Stimulated activated CD4-positive, alpha-beta T cell treated with anti-CD3 and anti-CD28 coated beads, TNF-alpha, amount 100 ng/mL, for 48 hours (primary cell): ENCODE data around the gene AXIN1.
A peak's percentile ranks its signal among the peaks of the same experiment; 100 is the strongest.

Source experiments
- DNase-seq, 3 donors: peaks; one replicate each; pipeline ENCODE4 v3.0.0-alpha.2; 2020; ENCODE audit warnings: low read depth in 3 of 3

Gene AXIN1

DNA sequence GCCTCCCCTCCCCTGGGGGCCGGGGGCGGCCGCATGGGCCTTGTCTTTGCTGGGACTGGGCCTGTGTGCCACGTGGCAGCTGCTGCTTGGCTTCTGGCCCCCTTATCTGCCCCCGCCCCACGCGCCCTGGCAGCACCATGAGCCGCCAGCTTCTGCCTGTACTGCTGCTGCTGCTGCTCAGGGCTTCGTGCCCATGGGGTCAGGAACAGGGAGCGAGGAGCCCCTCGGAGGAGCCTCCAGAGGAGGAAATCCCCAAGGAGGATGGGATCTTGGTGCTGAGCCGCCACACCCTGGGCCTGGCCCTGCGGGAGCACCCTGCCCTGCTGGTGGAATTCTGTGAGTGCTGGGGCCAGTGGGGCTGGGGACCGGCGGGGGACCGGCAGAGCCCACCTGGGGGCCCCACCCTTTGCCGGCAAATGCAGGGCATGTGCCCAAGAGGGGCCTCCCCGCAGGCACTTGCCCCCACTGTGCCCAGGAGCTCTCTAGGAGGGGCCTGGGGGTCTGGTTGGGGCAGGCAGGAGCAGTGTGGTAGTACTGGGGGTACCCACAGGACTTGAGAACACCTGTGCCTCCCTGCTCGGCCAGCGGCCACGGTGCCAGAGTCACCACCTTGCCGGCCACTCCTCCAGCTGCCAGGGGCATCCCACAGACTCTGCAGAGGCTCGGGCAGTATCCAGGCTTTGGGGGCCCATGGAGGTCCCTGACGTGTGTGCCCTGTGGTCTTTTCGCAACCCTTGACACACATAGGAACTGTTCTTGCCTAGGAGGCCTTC, 69.3 kb downstream of the AXIN1 start, which contains the start of gene PDIA2:
Gene PDIA2 (plus strand): TSS at position 132 of the 773 bp plus-strand sequence. CDS start 6 bp downstream, at position 138.
- DNase-seq, result no peak

- no peak for DNase-seq
Measured at GRCh38 chr16:282491-282890, 70.0 kb downstream of the AXIN1 start.

GRCh38 chr16:281660-282255, 70.8 kb downstream of the AXIN1 start:
- DNase-seq, result no peak

DNA sequence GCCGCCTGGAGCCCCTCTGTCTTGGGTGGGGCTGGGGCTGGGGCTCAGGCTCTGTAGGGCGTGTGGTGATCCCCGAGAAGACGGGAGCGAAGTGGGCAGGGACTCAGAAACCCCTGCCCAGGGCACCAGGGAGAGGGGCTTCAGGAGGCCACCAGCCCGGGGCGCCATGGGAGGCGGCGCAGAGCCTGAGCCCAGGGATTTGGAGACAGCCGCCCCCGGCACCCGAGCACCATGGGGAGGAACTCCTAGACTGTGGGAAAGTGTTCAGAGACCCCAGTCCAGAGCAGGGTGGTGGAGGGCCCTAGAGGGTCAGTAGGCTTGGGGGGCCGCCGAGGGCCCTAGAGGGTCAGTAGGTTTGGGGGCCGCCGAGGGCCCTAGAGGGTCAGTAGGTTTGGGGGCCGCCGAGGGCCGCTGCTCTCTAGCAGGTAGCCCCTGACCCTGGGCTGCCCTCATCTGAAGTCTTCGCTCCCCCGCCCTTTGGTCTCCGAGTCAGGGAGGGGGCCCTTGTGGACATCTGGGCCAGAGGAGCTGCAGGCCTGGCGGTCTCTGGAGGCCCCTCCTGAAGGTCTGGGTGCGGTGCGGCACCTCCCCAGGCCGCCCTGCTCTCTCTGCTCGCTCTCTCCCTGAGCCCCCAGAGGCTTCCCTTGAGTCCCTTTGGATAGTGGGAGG, 71.4 kb downstream of the AXIN1 start:
- DNase-seq, result no peak

GRCh38 chr16:280552-280951, 72.0 kb downstream of the AXIN1 start, which contains the start of gene ARHGDIG:
TSS of gene ARHGDIG (plus strand) at chr16:280591. CDS start at chr16:280681, 90 bp downstream.
- DNase-seq, result no peak

DNA sequence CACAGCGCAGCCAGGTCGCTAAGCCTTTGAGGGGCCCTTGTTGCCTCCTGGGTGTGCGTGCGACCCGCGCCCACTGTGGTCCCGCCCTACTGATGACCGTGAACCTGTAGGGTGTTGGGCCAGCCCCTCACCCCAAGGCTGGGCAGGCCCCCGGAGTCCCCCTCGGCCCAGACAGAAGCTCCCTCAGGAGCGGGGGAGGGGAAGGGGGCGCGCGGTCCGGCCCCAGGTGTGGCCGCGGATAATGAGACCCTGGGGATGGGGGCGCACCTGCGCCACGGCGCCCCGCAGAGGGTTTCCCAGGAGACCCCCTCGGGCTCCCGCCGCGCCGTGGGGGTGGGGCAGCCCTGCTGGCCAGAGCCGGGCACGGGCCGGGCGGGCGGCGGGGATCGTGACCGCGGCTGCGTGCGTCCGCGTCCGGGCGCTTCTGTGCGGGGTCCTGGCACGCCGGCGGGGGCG, 72.5 kb downstream of the AXIN1 start:
- no peak for DNase-seq

- no peak for DNase-seq
Measured at GRCh38 chr16:279531-279930, 73.0 kb downstream of the AXIN1 start.

DNA sequence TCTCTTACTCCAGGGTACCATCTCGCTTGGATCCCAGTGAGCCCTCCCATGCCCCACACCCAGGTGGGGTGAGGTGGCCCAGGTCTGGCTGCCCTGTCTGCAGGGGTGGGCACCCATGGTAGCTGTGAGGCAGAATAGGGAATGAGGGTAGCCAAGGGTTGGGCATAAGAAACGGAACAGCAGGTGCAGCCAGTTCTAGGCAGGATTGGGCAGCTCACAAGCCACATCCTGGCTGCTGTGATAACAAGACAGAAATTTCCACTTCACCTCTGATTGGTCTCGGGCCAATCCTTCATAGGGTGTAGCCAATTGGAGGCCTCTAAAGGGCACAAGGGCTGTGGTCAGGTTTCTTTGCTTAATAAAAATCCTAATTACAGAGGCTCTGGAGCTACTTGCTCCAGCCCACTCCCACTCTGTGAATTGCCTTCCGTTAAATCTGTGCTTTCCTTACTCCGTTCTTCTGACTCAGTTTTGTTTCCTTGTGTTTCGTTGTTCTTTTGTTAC, 73.6 kb downstream of the AXIN1 start:
- DNase-seq, result peak in 1 of 3 donors; percentile 13

- DNase-seq, result no peak
Measured at GRCh38 chr16:276426-277077, 76.0 kb downstream of the AXIN1 start.

DNA sequence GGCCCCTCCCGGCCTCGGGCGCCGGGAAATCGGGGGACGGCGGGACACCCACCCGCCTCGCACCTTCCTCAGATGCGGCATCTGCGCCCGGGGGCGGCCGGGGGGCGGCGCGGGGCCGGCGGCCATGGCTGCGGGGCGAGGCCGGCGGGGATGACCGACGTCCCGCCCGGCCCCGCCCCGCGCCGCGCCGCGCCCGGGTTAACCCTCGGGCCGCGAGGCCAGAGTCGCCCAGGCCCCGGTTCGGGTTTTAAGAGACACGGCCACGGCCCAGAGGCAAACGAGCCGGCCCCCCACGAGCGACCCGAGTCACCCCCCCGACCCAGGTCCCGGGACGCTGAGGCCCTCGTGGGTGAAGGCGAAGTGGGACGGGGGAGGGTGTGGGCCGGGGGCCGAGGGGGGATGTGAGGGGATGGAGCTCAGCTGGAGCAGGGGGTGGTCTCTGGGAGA, 76.7 kb downstream of the AXIN1 start, which contains the start of gene RGS11:
Gene RGS11 (minus strand): TSS at position 159 of the 447 bp plus-strand sequence. CDS start 33 bp downstream, at position 126.
- DNase-seq, result no peak

- DNase-seq, result no peak
Measured at GRCh38 chr16:275041-275641, 77.4 kb downstream of the AXIN1 start.

DNA sequence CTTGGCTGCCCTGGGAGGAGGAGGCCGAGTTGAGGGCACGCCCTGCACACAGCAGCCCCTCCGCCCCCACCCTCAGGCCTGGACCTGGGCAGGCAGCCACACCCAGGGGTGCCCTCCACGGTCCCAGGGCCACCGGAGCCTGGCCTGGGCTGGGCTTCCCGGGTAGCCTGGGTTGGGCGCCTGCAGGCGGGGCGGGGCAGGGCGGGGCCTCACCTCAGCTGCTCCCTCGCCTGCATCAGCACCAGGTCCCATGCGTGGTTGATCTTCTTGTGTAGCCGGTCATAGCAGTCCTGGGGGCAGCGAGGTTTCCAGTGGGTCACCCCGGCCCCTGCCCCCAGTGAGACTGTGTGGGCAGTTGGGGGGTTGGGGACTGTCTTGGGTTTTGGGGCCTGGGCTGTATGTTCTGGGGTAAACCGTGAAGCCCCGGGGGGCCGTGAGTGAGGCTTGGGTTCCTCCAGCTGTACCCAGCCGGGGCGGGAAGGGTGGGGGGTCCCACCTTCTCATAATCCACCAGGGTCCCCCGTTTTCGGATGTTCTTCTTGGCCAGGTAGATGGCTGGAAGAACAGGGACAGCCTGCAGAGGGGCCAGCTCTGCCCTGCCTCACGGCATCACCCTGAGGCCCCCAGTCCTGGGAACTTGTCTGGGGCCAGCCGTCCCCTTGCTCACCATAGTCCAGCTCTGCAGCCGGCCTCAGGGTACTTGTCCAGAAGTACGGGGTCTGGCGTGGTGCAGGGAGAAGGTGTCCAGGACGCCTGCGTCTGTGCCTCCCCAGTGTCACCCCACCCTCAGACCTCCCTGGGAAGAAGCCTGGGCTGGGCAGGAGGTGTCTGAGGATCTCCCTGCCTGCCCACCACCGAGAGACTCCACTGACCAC, 78.7 kb downstream of the AXIN1 start:
- no peak for DNase-seq

DNA sequence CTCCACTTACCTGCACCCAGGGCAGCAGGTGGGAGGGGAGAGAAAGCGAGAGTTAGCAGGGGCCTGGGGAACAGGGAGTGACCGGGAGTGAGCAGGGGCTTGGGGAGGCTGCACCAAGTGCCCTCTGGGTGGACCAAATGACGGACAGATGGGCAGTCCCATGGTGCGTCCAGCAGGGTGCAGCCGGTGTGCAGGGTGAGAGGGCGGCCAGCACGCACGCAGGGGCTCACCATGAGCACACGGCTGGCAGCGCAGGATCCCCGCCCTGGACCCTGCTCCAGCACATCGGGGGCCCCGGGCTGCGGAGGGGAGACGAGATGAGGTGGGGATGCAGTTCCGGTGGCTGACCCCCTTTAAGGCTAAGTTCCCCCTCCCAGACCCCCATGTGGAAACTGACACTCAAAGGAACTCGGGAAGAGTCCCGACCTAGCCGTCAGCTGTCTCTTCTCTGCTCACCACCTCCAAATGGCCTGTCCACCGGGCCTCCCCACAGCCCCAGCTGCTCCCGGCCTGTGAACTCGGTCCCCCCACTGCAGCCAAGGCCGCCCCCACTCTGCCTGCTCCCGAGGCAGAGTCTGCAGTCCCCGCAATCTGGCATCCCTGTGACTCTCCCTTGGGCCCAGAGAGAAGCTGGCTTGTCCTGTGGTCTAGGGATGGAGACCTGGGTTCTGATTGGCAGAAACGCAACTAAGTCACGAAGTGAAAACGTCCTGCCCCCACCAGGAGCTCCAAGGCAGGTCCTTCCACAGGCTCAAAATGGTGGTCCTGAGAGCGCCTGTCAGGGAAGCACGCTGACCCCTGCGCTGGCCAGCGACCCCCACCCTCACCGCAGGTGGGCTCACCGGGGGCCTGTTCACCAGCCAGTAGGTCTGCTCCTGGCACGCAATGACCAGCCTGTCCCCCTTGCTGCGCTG, 79.6 kb downstream of the AXIN1 start:
- DNase-seq, result no peak

- DNase-seq, result no peak
Measured at GRCh38 chr16:270381-271255, 81.9 kb downstream of the AXIN1 start.

DNA sequence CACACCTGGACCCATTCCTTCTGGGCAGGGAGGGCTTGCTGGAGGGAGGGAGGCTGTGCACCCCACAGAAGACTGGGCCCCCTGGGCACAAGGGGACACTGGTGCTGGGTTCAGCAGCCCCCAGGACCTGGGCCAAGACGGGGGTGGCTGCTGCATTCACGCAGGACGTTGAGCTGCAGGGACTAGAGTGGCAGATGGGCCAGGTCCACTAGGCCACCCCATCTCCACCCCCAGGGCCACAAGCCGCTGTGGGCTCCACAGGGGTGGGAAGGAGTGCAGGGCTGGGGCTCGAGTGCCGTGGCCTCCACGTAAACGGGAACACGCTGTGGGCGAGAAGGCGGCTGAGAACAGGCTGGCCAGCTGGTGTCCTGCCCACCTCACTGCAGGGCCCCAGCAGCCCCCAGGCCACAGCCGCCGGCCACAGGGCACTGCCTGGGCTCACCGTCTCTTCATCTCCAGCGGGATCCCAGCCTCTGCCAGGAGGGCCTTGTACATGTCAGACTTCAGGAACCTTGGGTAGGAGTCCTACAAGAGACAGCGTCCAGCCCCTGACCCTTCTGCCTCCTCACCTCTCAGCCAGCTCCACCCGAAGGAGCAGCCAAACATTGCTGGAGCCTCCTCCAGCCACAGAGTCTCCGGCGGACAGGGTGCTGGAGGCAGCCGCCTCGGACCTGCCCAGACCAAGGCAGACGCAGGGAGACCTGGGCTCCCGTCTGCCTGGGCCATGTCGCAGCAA, 83.3 kb downstream of the AXIN1 start:
- DNase-seq, result no peak

DNA sequence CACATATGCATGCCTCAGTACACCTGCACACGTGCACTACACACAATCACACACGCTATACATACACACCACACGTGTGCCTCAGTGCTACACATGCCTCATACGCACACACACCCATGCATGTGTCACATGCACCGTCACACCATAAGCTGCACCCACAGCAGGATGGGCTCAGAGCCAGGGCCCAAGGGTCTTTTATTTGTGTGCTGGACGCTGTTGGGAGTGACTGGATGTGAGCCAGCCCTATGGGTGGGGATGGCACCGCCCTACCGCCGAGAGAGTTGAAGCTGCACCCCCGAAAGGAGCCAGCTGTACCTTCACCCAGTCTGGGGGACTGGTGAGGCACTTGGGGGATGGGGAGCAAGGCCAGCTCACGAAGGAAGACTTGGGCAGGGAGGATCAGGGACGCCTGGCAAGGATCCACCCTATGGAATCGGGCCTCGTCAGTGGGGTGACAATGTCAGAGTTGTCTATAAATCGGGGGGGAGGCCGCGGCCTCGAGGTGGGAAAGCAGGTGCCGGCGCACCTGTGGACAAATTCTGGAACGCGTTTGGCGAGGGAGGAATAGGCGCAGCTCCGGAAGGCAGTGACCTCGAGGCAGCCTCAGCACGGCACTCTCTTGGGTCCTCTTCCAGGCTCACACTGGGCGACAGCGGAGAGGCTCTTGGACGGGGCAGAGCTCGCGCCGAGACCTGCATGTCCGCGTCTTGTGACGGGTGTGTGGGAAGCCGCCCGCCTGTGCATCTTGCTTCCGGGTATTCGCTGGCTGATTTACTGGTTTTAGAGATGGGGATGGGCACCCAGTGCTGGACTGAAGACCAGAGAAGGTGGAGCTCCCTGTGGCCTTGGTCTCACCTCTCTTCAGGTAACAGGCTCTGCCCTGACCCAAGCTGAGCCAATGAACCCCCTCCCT, 84.1 kb downstream of the AXIN1 start:
- no peak for DNase-seq
